Epithelial cell of esophagus (primary cell): ENCODE results near the gene MT3.

Experiments
- DNase-seq: peaks from one replicate; pipeline ENCODE4 v3.0.0; 2010; ENCODE audit warnings: low read depth
- H3K4me3 ChIP-seq: 2 replicates; pipeline ENCODE4 v1.5.1; 2011; ENCODE audit warnings: mild to moderate bottlenecking, low read length, control low read depth
- TF ChIP-seq, protein P1 (sequence below): IDR thresholded peaks from 2 replicates; pipeline ENCODE4 v1.5.1; 2011; ENCODE audit warnings: low read depth, mild to moderate bottlenecking, low read length, control low read depth, inconsistent platforms; ENCODE audit not compliant: insufficient read depth; ENCODE audit errors: missing control alignments

The MT3 gene

DNA sequence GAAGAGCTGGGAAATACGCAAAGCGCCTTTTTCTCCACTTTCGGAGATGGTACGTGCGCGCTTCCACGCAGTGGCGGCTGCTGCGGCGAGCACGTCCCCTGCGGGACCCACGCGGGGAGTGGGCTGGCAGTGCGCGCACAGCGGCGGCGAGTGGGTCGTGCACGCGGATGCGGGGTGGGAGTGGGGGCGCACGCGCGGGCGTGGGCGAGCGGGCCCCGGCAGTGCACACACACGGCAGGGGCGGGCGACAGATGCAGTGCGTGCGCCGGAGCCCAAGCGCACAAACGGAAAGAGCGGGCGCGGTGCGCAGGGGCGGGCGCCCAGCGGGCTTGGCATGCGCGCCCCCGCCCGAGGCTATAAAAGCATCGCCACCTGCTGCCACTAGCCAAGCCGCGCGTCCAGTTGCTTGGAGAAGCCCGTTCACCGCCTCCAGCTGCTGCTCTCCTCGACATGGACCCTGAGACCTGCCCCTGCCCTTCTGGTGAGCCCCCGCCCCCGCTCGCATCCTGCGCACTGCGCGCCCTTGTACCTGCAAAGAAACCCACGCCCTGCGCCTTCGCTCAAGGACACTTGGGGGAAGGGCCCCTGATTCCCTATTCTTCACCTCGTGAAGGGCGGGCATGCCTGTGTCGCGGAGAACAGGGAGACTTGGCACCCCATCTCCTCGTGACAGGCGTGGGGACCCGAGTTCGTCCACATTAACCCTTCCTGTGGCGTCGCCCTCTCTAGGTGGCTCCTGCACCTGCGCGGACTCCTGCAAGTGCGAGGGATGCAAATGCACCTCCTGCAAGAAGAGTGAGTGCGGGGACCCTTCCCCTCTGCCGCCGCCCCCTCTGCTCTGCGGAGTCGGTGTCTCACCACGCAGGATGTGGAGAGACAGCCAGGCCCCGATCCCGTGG is at the start of gene MT3:
Gene MT3, plus strand, starts transcription at position 388 of the 899 bp plus-strand sequence. Its CDS starts 63 bp downstream, at position 451.
- no peak within 1 kb of the TSS for H3K4me3 ChIP-seq
- TF ChIP-seq, protein P1, sequence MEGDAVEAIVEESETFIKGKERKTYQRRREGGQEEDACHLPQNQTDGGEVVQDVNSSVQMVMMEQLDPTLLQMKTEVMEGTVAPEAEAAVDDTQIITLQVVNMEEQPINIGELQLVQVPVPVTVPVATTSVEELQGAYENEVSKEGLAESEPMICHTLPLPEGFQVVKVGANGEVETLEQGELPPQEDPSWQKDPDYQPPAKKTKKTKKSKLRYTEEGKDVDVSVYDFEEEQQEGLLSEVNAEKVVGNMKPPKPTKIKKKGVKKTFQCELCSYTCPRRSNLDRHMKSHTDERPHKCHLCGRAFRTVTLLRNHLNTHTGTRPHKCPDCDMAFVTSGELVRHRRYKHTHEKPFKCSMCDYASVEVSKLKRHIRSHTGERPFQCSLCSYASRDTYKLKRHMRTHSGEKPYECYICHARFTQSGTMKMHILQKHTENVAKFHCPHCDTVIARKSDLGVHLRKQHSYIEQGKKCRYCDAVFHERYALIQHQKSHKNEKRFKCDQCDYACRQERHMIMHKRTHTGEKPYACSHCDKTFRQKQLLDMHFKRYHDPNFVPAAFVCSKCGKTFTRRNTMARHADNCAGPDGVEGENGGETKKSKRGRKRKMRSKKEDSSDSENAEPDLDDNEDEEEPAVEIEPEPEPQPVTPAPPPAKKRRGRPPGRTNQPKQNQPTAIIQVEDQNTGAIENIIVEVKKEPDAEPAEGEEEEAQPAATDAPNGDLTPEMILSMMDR, result no peak

DNA sequence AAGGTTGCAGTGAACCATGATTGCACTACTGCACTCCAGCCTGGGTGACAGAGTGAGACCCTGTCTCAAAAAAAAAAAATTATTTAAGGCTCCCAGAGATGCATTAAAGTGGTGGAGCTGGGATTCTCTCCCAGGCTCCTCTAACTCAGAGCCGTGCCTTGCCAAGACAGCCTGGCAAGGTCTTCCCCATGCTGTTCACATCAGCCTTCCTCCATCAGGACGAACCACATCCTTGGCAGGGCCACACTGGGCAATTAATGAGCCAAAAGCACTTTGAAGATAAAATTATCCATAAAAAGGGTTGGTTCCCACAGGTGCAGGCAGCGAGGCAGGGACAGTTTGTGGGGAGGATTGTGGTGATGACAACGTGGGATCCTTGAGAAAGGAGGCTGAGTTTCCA is 49.7 kb upstream of the MT3 start:
- DNase-seq, result no peak
- TF ChIP-seq, protein P1, result no peak
- no peak overlapping the region for H3K4me3 ChIP-seq

More for the DNA sequence above, at the start of gene MT3:
- DNase-seq, result peak; percentile 32

DNA sequence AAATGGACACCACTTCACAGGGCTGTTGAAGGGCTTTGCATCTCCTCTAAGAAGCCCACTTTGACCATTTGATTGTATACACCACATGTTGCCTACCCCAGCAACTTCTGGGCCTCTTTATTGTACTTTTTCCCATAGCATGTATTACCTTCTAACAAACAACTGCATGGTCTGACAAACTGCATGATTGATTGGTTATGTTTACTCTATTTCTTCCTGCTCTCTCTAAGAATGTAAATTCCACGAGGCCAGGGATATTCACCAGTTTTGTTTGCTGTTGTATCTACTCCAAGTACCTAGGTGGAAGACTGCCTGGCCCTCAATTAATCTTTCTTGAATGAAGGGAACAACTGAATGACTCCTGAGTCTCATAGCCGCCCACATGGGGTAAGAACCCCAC is 47.3 kb upstream of the MT3 start:
- TF ChIP-seq, protein P1, result no peak
- H3K4me3 ChIP-seq, result no peak overlapping the region
- no peak for DNase-seq

DNA sequence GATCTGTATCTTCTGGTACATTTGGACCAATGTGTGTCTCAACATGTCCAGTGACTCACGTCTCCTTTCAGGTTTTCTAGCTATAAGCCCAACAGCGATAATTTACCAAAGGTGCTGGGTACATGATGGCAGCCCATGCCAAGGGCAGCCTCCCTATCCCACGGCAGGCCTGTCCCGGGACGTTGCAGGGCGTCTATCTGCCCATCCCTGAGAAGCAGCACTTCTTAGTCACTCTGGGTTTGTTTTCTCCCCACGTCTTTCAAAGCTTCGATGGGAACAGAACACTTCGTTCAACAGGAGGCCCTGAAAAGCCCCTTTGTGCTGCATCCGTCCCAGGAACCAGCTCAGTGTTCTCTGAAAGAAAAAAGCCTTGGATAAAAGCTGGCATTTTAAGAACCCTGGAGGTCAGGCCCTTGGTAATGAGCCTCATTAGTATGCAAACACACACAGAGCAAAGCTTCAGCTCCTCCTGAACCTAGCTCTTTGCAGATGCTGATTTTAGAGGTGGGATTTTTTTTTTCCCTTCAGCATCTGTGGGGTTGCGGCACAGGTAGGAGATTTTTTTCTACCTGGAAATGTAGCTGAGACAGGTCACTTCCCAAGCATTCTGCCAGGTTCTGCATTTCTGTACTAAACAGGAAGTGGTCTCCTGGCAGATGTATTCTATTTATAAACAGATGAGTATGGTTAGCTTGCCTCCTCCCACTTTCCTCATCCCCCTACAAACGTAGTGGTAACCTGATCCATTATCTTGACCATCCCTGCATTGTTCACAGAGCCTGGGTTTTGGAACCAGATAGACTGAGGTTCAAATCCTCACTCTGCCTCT is 42.0 kb upstream of the MT3 start:
- DNase-seq, result peak; percentile 84

DNA sequence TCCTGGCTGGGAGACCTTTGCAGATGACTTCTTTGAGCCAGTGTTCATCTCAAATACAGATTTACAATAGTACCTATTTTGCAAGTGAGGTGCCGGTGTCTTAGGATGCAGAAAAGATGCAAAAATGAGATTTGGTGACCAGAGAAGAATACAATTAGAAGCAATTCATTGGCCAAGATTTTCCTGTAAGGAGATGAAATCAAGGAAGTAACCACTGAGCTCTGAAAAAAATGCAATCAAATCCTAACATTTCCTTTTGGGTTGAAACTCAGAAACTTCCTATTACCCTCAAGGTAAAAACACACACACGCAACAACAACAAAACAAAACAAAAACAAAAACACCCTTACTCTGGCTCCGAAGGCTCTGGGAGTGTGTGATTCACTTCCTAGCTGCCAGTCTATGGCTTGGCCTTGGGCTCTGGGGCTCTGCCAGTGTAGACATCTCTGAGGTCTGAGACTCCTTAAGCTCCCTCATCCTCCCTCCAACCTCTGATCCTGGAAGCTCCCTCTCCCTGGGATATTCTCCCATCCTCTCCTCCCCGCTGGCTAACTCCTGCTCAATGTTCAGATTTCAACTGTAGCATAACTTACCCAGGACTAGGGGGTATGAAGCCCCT is 41.3 kb upstream of the MT3 start:
- H3K4me3 ChIP-seq, result no peak overlapping the region
- TF ChIP-seq, protein P1, result no peak
- DNase-seq, result no peak

More for the DNA sequence above, 42.0 kb upstream of the MT3 start:
- TF ChIP-seq, protein P1, result no peak
- no peak overlapping the region for H3K4me3 ChIP-seq

DNA sequence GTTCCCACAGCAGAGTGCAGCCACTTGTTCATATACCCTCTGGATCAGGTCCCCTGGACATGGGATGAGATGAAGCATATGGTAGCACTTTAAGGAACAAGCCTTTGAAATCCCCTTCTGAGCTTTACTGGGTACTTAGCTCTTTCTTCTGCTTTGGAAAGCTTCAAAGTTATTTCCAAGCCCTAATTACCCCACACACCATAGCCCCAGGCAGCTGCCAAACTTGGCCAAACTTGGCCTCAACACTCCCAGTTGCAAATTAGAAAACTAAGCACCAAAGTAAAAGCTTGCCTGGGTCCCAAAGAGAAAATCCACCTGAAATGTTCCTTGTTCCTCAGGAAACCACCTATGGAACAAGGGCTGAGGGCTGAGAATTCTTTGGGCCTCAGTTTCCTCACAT is 40.2 kb upstream of the MT3 start:
- TF ChIP-seq, protein P1, result no peak
- H3K4me3 ChIP-seq, result no peak overlapping the region
- no peak for DNase-seq
